Measurements from ENCODE around the gene ACBD6. TPM values are rescaled to one million over a fixed set of nuclear protein-coding genes. Genes with fewer than 3 reads are reported as not detected.
A peak's percentile ranks its signal among the peaks of the same experiment; 100 is the strongest.

ACBD6 gene
- total and polyA plus RNA-seq, 2 donors (not counting 1 experiment from before 2014, with no cell fraction given), result 52.9 to 80.9 TPM

DNA sequence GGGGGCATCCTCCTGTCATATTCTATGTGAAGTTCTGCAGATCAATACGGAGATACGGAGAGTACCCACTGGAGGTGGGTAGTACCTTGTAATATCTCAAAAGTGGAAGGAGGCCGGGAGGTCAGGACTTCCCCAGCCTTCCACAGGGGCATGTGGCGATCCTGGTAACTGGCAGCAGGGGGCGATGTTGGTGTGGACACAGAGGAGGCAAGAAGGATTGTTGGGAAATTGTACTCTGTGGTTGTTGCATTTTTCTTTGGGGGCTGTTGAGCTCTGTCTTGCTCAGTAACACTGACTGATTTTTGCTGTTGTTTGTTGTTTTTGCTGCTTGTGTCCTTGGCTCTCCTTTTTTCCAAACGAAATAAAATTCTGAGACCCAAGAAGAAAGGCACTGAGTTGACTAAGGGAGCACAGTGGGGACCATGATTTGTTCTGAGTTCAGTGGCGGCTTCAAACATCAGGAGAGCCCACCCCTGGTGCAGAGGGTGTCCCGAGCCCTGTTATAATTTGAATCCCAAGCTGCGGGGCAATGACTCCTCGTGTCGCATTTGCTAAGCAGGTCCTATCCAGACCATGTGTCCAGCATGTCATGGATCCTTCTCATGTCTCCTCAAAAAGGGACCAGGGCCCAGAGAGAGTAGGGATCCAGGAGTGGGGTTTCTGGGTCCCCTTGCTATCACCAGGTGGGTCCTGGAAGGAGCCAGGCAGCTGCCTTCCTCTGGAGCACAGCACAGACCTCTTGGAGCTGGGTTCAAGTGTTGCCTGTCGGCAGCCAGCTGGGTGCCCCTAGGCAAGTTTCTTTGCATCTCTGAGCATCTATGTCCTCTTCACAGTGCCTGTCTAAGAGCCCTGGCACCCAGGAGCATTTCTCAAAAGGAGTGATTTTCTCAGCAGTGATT lies 249.5 kb downstream of the ACBD6 start:
- Mint-ChIP-seq H3K4me1 (no peaks in the 10 kb centered on the region), H3K27ac (no peak overlapping the region), H3K4me3 (no peak overlapping the region), H3K27me3 (peaks cover 55% of the 10 kb centered on the region), H3K9me3 (ENCODE audit: insufficient read depth) (no peaks in the 10 kb centered on the region)
- no peak for TF ChIP-seq EZH2 (IDR thresholded peaks at IDR 0.05; ENCODE audit: borderline replicate concordance, insufficient read depth, low read depth, low read length, poor library complexity, severe bottlenecking)
- TF ChIP-seq, protein P1, sequence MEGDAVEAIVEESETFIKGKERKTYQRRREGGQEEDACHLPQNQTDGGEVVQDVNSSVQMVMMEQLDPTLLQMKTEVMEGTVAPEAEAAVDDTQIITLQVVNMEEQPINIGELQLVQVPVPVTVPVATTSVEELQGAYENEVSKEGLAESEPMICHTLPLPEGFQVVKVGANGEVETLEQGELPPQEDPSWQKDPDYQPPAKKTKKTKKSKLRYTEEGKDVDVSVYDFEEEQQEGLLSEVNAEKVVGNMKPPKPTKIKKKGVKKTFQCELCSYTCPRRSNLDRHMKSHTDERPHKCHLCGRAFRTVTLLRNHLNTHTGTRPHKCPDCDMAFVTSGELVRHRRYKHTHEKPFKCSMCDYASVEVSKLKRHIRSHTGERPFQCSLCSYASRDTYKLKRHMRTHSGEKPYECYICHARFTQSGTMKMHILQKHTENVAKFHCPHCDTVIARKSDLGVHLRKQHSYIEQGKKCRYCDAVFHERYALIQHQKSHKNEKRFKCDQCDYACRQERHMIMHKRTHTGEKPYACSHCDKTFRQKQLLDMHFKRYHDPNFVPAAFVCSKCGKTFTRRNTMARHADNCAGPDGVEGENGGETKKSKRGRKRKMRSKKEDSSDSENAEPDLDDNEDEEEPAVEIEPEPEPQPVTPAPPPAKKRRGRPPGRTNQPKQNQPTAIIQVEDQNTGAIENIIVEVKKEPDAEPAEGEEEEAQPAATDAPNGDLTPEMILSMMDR (IDR thresholded peaks at IDR 0.05), result peak; percentile 62
- no peak overlapping the region for H3K4me3 ChIP-seq (ENCODE audit: control extremely low read depth in 1 of 5, extremely low read depth in 1 of 5, insufficient read depth in 1 of 5, low read depth in 2 of 5, low read length in 4 of 5)
- peaks cover 0 to 27% (median 0%) of the 10 kb centered on the region in 4 experiments for H3K27me3 ChIP-seq (replicated peaks in 1 of 4; ENCODE audit: control extremely low read depth in 1 of 4, control insufficient read depth in 3 of 4, insufficient read depth in 4 of 4, low read length in 3 of 4)
- 66% methylated on average over 12 of the region's 12 CpGs for WGBS (ENCODE audit: insufficient coverage)
- H2AFZ ChIP-seq (ENCODE audit: insufficient read depth, low read depth, low read length, poor library complexity, severe bottlenecking), result no peak overlapping the region
- no peak overlapping the region for H3K4me2 ChIP-seq (replicated peaks; ENCODE audit: low read depth, low read length, poor library complexity, severe bottlenecking)
- intact Hi-C loops (cut with micrococcal nuclease), result no loop called here
- no peaks in the 10 kb centered on the region for H4K20me1 ChIP-seq (ENCODE audit: control insufficient read depth, insufficient read depth, low read length, poor library complexity, severe bottlenecking)
- no peaks in the 10 kb centered on the region for H3K9me3 ChIP-seq (ENCODE audit: control extremely low read depth in 1 of 3, control insufficient read depth in 2 of 3, insufficient read depth in 1 of 3, low read length in 2 of 3)
- no peaks in the 10 kb centered on the region for H3K4me1 ChIP-seq (ENCODE audit: control insufficient read depth in 2 of 2, insufficient read depth in 2 of 2, low read length in 2 of 2)
- no peak overlapping the region for H3K27ac ChIP-seq (ENCODE audit: low read length in 2 of 2)
- ATAC-seq (ENCODE audit: low read depth), result no peak
- ChIA-PET CTCF (interaction anchor here (0.7 to 1.6 kb wide), 7 partner anchors 9 to 233 kb away, joined by 3 to 17 read pairs (median 4); no protein-coding TSS in a partner anchor), POLR2A (no interaction called here)
- H3K36me3 ChIP-seq (replicated peaks in 1 of 2; ENCODE audit: control extremely low read depth in 1 of 2, control insufficient read depth in 1 of 2, extremely low read depth in 1 of 2, insufficient read depth in 2 of 2, low read length in 1 of 2), result no peaks in the 10 kb centered on the region
- H3K9ac ChIP-seq (ENCODE audit: low read length), result no peak overlapping the region
- peak; percentile 50 for DNase-seq
- no peaks in the 10 kb centered on the region for H3K79me2 ChIP-seq (ENCODE audit: control insufficient read depth, insufficient read depth, low read length)

Measured in B cell (primary cell).